ENCODE measurements around the gene ABCC12.

GRCh38 chr16:48128769-48129168 is 27.0 kb downstream of the ABCC12 start:
- no peak for TF ChIP-seq CTCF (conservative IDR thresholded peaks at IDR 0.05; ENCODE audit: low read length)
- TF ChIP-seq EZH2phosphoT487 (IDR thresholded peaks at IDR 0.05; ENCODE audit: borderline replicate concordance) = no peak

Measured in Loucy (cell line).